Left lung (tissue), 10 donors: ENCODE data around the gene OLIG2. TPM values are rescaled to one million over a fixed set of nuclear protein-coding genes. Genes with fewer than 3 reads are reported as not detected.

ENCODE experiments used
- ATAC-seq: fragments of 200-7000 bp; cut with Tn5 transposase; one replicate; pipeline ENCODE4 v1.9.1; 2020; ENCODE audit warnings: moderate library complexity
- DNase-seq, 4 donors: peaks; one replicate each; pipeline ENCODE4 v3.0.0-alpha.2; 2013 to 2020
- H3K27ac ChIP-seq, 2 donors: fragments of 200-600 bp; sonication (generic) in 1 of 2; one replicate each; pipeline versions ENCODE4 v1.5.0 to v1.8.0; 2020 to 2021
- H3K27me3 ChIP-seq, 2 donors: fragments of 200-600 bp; sonication (generic) in 1 of 2; one replicate each; pipeline versions ENCODE4 v1.5.0 to v1.8.0; 2020 to 2021
- H3K36me3 ChIP-seq, 2 donors: fragments of 200-600 bp; sonication (generic) in 1 of 2; one replicate each; pipeline versions ENCODE4 v1.5.0 to v1.8.0; 2020 to 2021
- H3K4me1 ChIP-seq, 2 donors: fragments of 200-600 bp; one replicate each; pipeline ENCODE4 v1.8.0; 2021
- H3K4me3 ChIP-seq, 2 donors: fragments of 200-600 bp; sonication (generic) in 1 of 2; one replicate each; pipeline versions ENCODE4 v1.5.0 to v1.8.0; 2020 to 2021; ENCODE audit warnings: mild to moderate bottlenecking in 1 of 2
- H3K9me3 ChIP-seq, 2 donors: fragments of 200-600 bp; sonication (generic) in 1 of 2; one replicate each; pipeline versions ENCODE4 v1.5.0 to v1.8.0; 2020 to 2021
- intact Hi-C, 2 donors: fragments of 100-400 bp; cut with DNase I; formaldehyde crosslinking; loops; one replicate each; pipeline versions ENCODE4 v1.11.2 to v1.14.2; 2022
- polyA plus RNA-seq, 6 donors: library from polyadenylated mRNA; unstranded; fragments of 120-200 nt; gene quantifications; one replicate each; pipeline ENCODE4 v1.2.1, GENCODE V29; 2013; ENCODE audit not compliant: insufficient read length in 6 of 6
- total RNA-seq, 2 donors: library from RNA; stranded (reverse); fragmentation: NEBNext Ultra II Directional; extraction: Animal tissue kit (Norgen Biotek cat#: 25700); gene quantifications; one replicate each; pipeline ENCODE4 v1.2.1, GENCODE V29; 2021
- TF ChIP-seq, protein P1 (sequence below), 2 donors: fragments of 200-600 bp; sonication (generic) in 1 of 2; IDR thresholded peaks; one replicate each; pipeline versions ENCODE4 v1.5.0 to v1.8.0; 2021; ENCODE audit warnings: antibody characterized with exemption in 2 of 2
- donor health status: DM: no; HTN: yes; CAD: no.
- donor health status: DM: no; HTN: no; CAD: no.

The OLIG2 gene
- total and polyA plus RNA-seq, 8 donors = 0.23 to 0.47 TPM; not detected in 6

DNA sequence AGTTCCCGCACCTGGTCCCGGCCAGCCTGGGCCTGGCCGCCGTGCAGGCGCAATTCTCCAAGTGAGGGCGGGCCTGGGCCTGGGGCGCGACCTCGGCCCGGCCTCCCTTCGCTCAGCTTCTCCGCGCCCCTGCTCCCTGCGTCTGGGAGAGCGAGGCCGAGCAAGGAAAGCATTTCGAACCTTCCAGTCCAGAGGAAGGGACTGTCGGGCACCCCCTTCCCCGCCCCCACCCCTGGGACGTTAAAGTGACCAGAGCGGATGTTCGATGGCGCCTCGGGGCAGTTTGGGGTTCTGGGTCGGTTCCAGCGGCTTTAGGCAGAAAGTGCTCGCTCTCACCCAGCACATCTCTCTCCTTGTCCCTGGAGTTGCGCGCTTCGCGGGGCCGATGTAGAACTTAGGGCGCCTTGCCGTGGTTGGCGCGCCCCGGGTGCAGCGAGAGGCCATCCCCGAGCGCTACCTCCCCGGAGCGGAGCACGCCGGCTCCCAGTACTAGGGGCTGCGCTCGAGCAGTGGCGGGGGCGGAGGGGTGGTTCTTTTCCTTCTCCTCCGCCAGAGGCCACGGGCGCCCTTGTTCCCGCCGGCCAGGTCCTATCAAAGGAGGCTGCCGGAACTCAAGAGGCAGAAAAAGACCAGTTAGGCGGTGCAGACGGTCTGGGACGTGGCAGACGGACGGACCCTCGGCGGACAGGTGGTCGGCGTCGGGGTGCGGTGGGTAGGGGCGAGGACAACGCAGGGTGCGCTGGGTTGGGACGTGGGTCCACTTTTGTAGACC, 45.4 kb downstream of the OLIG2 start:
- TF ChIP-seq, protein P1, sequence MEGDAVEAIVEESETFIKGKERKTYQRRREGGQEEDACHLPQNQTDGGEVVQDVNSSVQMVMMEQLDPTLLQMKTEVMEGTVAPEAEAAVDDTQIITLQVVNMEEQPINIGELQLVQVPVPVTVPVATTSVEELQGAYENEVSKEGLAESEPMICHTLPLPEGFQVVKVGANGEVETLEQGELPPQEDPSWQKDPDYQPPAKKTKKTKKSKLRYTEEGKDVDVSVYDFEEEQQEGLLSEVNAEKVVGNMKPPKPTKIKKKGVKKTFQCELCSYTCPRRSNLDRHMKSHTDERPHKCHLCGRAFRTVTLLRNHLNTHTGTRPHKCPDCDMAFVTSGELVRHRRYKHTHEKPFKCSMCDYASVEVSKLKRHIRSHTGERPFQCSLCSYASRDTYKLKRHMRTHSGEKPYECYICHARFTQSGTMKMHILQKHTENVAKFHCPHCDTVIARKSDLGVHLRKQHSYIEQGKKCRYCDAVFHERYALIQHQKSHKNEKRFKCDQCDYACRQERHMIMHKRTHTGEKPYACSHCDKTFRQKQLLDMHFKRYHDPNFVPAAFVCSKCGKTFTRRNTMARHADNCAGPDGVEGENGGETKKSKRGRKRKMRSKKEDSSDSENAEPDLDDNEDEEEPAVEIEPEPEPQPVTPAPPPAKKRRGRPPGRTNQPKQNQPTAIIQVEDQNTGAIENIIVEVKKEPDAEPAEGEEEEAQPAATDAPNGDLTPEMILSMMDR (IDR thresholded peaks at IDR 0.05) = no peak
- Histone ChIP-seq H3K4me1 (peaks cover 7 to 58% of the 10 kb centered on the region in 2 donors), H3K9me3 (no peaks in the 10 kb centered on the region), H3K4me3 (peak overlapping the region; percentile 12 to 50), H3K27ac (peak overlapping the region in 1 of 2 donors; percentile 47), H3K27me3 (peaks cover 69 to 97% of the 10 kb centered on the region in 2 donors), H3K36me3 (no peaks in the 10 kb centered on the region)
- DNase-seq (peak in 2 of 4 donors; percentile 34 to 86), ATAC-seq (peak; percentile 13)
- intact Hi-C loops = no loop called here

DNA sequence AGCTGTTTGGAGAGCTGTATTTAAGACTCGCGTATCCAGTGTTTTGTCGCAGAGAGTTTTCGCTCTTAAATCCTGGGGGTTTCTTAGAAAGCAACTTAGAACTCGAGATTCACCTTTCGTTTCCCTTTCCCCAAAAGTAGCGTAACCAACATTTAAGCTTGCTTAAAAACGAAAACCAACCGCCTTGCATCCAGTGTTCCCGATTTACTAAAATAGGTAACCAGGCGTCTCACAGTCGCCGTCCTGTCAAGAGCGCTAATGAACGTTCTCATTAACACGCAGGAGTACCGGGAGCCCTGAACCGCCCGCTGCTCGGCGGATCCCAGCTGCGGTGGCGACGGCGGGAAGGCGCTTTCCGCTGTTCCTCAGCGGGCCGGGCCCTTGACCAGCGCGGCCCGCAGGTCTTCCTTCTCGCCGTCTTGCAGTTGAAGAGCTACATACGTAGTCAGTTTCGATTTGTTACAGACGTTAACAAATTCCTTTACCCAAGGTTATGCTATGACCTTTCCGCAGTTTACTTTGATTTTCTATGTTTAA, 46.1 kb downstream of the OLIG2 start:
- H3K4me1 ChIP-seq = peaks cover 7 to 53% of the 10 kb centered on the region in 2 donors
- intact Hi-C loops = no loop called here
- H3K9me3 ChIP-seq = no peaks in the 10 kb centered on the region
- DNase-seq (peak in 3 of 4 donors; percentile 28 to 84 (median 37)), ATAC-seq (peak; percentile 27)
- peak overlapping the region; percentile 12 to 50 for H3K4me3 ChIP-seq
- no peaks in the 10 kb centered on the region for H3K36me3 ChIP-seq
- H3K27me3 ChIP-seq = peaks cover 68 to 97% of the 10 kb centered on the region in 2 donors
- TF ChIP-seq, protein P1 (IDR thresholded peaks at IDR 0.05) = no peak
- no peak overlapping the region for H3K27ac ChIP-seq

DNA sequence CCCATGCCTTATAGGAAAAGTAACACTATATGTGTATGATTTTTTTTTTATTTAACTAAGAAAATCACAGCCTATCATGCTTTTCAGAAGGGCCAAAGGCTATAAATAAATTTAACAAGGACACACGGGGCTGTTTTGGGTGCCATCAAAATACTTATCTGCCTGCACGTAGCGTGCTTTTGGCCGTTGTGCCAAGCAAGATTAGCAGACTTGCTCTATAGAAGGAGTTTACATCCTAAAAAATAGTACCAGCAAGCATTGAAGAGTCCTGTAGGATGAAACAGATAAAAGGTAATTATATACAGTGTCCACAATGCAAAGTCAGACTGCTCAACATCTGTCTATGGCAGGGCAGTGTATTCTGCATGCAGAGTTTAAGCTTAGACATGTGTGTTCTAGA, 47.9 kb downstream of the OLIG2 start:
- H3K27me3 ChIP-seq = peaks cover 58 to 94% of the 10 kb centered on the region in 2 donors
- peaks cover 7 to 36% of the 10 kb centered on the region in 2 donors for H3K4me1 ChIP-seq
- TF ChIP-seq, protein P1 (IDR thresholded peaks at IDR 0.05) = no peak
- H3K9me3 ChIP-seq = no peaks in the 10 kb centered on the region
- no peak overlapping the region for H3K4me3 ChIP-seq
- H3K36me3 ChIP-seq = no peaks in the 10 kb centered on the region
- DNase-seq (no peak), ATAC-seq (no peak)
- intact Hi-C loops = no loop called here
- H3K27ac ChIP-seq = no peak overlapping the region

DNA sequence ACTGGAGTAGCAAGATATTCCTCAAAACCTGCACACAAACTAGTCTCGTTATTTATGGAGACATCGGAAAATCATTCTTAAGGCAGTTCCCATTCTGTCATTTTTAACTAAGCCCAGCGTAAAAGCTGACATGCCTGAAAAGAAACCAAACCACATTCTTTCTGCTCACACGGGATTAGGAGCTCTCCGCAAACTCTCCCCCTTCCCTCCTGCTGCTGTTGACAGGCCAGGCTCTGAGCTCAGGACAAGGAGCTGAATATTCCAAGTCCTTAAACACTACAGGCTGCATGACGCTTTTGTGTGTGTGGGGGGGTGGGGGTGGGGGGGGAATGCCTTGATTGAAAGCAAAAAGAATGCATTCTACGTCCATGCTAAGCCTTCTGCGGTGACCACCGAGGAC, 49.4 kb downstream of the OLIG2 start:
- peak; percentile 7 for ATAC-seq
- no peaks in the 10 kb centered on the region for H3K9me3 ChIP-seq

More for the DNA sequence above, 49.4 kb downstream of the OLIG2 start:
- H3K27me3 ChIP-seq = peaks cover 44 to 82% of the 10 kb centered on the region in 2 donors
- no peaks in the 10 kb centered on the region for H3K36me3 ChIP-seq
- DNase-seq = peak in 1 of 4 donors; percentile 68
- no peak overlapping the region for H3K27ac ChIP-seq
- peaks cover 7 to 22% of the 10 kb centered on the region in 2 donors for H3K4me1 ChIP-seq
- TF ChIP-seq, protein P1 (IDR thresholded peaks at IDR 0.05) = no peak
- intact Hi-C loops = no loop called here
- no peak overlapping the region for H3K4me3 ChIP-seq
